PFSK-1 (cell line): ENCODE data around the gene CDK15.

ENCODE experiments used
- FOXP2 ChIP-seq: optimal IDR thresholded peaks from 2 replicates; pipeline ENCODE3; 2011; ENCODE audit warnings: borderline replicate concordance, control low read depth, inconsistent platforms; ENCODE audit not compliant: insufficient read depth; ENCODE audit errors: extremely low read length, extremely low read depth
- POLR2AphosphoS5 ChIP-seq: IDR thresholded peaks from 2 replicates; pipeline ENCODE4 v1.6.1; 2012; ENCODE audit warnings: low read depth, mild to moderate bottlenecking, control low read depth, low read length, moderate library complexity
- REST ChIP-seq, 2 experiments: IDR thresholded peaks; 2 replicates each; pipeline versions ENCODE4 v1.6.1 to v1.8.0; 2011 to 2012; ENCODE audit warnings: low read depth in 2 of 2, low read length in 2 of 2, control low read depth in 1 of 2, inconsistent platforms in 1 of 2, mild to moderate bottlenecking in 1 of 2, moderate library complexity in 1 of 2; ENCODE audit not compliant: insufficient read depth in 1 of 2
- SIN3A ChIP-seq: IDR thresholded peaks from 2 replicates; pipeline ENCODE4 v1.6.1; 2012; ENCODE audit warnings: mild to moderate bottlenecking, low read length, moderate library complexity, borderline replicate concordance; ENCODE audit not compliant: insufficient read depth
- TAF1 ChIP-seq: IDR thresholded peaks from 2 replicates; pipeline ENCODE4 v1.6.1; 2012; ENCODE audit warnings: low read length, control low read depth, borderline replicate concordance; ENCODE audit not compliant: insufficient read depth

GRCh38 chr2:201936817-201937216, 130.5 kb downstream of the CDK15 start:
- TF ChIP-seq POLR2AphosphoS5, result no peak
- TF ChIP-seq REST (IDR thresholded peaks at IDR 0.05; ENCODE audit: insufficient read depth in 1 of 2, low read depth in 2 of 2, low read length in 2 of 2), result no peak
- TF ChIP-seq TAF1, result no peak
- no peak for TF ChIP-seq SIN3A
- TF ChIP-seq FOXP2, result no peak
